Suprapubic skin (tissue), 4 donors: Measurements from ENCODE around the gene PPEF1.
"Not testable (repeated sequence)": the region's sequence is repeated elsewhere in the genome, so short reads cannot be mapped to it uniquely, and the experiment has no call there.

ENCODE experiments used
- EP300 ChIP-seq: sonication (generic); formaldehyde crosslinking; IDR thresholded peaks from one replicate; pipeline ENCODE4 v1.6.1; 2017; ENCODE audit warnings: antibody characterized with exemption
- POLR2A ChIP-seq, 2 donors: fragments of 450-650 bp; IDR thresholded peaks; one replicate each; pipeline ENCODE4 v1.6.1; 2017; ENCODE audit warnings: antibody characterized with exemption in 2 of 2, mild to moderate bottlenecking in 2 of 2, moderate library complexity in 2 of 2
- POLR2AphosphoS5 ChIP-seq, 3 donors: sonication (generic); formaldehyde crosslinking; IDR thresholded peaks; one replicate each; pipeline ENCODE4 v1.6.1; 2017; ENCODE audit warnings: antibody characterized with exemption in 3 of 3
- TF ChIP-seq, protein P1 (sequence below), 2 donors: fragments of 200-600 bp in 1 of 2; fragments of 450-650 bp in 1 of 2; sonication (generic) in 1 of 2; IDR thresholded peaks; one replicate each; pipeline ENCODE4 v1.5.1; 2016 to 2019; ENCODE audit warnings: antibody characterized with exemption in 2 of 2, mild to moderate bottlenecking in 1 of 2, moderate library complexity in 1 of 2

DNA sequence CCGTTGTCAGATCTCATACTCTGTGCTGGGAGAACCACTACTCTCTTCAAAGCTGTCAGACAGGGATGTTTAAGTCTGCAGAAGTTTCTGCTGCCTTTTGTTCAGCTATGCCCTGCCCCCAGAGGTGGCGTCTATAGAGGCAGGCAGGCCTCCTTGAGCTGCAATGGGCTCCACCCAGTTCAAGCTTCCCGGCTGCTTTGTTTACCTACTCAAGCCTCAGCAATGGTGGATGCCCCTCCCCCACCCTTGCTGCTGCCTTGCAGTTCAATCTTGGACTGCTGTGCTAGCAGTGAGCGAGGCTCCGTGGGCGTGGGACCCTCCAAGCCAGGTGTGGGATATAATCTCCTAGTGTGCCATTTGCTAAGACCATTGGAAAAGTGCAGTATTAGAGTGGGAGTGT is 32.2 kb downstream of the PPEF1 start:
- TF ChIP-seq, protein P1, sequence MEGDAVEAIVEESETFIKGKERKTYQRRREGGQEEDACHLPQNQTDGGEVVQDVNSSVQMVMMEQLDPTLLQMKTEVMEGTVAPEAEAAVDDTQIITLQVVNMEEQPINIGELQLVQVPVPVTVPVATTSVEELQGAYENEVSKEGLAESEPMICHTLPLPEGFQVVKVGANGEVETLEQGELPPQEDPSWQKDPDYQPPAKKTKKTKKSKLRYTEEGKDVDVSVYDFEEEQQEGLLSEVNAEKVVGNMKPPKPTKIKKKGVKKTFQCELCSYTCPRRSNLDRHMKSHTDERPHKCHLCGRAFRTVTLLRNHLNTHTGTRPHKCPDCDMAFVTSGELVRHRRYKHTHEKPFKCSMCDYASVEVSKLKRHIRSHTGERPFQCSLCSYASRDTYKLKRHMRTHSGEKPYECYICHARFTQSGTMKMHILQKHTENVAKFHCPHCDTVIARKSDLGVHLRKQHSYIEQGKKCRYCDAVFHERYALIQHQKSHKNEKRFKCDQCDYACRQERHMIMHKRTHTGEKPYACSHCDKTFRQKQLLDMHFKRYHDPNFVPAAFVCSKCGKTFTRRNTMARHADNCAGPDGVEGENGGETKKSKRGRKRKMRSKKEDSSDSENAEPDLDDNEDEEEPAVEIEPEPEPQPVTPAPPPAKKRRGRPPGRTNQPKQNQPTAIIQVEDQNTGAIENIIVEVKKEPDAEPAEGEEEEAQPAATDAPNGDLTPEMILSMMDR (IDR thresholded peaks at IDR 0.05): not testable (repeated sequence)
- TF ChIP-seq POLR2A (IDR thresholded peaks at IDR 0.05); POLR2AphosphoS5 (IDR thresholded peaks at IDR 0.05); EP300: not testable (repeated sequence)
